Dedifferentiated amniotic fluid mesenchymal stem cell (primary cell): ENCODE measurements around the gene LARGE1.

Experiments
- DNase-seq: peaks from one replicate; pipeline ENCODE4 v3.0.0-alpha.2; 2016; ENCODE audit errors: extremely low spot score

Gene LARGE1

GRCh38 chr22:33362702-33363101 is 557.6 kb downstream of the LARGE1 start:
- no peak for DNase-seq

DNA sequence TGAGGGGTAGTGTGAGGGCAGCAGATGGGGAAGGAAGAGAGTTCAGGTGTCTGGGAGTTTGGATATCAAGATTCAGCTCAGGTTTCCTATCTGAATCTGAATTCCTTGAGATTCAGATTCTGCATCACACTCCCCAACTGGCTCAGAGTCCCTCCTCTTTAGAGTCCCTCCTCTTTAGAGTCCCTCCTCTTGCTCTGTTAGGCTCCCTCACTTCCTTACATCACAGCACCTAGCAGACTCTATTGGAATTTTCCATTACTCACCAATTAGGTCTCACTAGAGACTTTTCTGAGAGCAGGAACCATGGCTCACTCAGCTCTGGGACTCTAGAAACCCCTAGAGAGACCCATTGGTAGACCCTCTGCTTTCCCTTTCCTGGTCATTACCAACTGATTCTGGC is 558.7 kb downstream of the LARGE1 start:
- no peak for DNase-seq

DNA sequence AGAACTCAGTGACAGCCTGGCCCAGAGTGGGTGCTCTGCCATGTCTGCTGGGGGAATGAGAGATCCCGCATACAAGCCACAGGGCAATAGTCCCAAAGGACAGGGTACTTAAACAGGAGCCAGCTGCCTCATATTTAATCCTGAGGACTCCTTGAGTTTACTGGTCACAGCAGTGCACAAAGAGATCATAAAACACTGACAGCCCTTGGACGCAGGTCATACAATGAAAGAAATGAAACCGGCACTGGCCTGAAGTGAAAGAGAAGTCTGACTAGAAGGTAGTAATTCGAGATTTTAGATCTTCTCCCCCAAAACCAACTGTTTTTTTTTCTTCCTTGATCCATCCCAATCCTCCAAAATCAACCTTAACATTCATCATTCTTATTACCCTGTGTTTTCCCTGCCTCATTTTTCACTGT is 562.3 kb downstream of the LARGE1 start:
- DNase-seq: no peak

DNA sequence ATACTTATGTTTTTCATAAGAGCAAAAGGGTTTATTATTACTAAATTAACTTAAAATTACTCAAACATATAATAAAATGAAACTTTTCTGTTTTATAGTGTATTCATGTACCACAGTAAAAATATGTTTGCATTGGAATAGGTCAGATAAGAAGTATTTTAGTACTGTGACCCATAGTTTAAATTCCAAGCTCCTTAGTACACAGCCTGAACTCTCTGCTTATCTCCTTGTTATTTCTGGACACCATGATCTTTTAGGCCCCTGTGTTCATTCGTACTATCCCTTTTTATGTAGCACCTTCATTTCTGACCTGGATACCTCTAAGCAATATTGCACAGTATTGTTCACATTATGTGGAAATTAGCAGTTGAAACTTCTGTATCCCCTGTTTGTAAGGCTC is 565.3 kb downstream of the LARGE1 start:
- DNase-seq: no peak

DNA sequence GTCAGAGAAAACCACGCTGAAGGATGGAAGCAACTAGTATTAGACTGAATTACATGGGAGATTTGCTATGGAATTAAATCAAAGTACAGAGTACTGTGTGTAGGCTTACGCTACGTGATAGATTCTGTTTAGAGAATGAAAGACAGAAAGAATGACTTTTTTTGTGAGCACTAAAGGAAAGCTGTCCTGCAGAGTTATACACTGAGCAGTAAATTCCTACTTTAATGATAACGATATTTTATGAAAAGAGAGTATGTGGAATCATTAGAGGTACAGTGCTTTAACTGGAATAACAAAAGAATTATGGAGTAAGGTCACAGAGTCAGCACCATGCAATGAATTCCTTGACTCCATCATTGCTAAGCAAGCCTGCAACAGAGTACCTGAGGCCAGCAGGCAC is 566.8 kb downstream of the LARGE1 start:
- DNase-seq: no peak

GRCh38 chr22:33352768-33353167 is 567.5 kb downstream of the LARGE1 start:
- no peak for DNase-seq

GRCh38 chr22:33350961-33351360 is 569.3 kb downstream of the LARGE1 start:
- no peak for DNase-seq

DNA sequence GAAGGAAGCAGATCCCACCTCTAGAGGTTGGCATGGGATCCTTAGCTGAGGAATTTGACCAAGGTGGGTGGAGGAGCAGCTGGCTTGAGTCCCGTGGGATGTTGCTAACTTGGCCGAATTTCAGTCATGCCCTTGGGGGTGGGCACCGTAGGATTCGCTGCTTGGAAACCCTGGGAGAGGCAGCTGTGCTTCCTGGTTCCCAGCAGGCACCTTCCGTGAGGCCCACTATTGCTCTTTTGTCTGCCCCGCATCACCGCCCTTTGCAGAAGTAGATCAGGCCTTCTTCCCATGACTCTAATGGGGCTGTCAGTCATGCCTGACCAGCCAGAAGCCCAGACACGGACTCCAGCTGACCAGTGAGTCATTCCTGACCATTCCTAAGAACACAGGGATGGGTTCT is 569.8 kb downstream of the LARGE1 start:
- DNase-seq: no peak

DNA sequence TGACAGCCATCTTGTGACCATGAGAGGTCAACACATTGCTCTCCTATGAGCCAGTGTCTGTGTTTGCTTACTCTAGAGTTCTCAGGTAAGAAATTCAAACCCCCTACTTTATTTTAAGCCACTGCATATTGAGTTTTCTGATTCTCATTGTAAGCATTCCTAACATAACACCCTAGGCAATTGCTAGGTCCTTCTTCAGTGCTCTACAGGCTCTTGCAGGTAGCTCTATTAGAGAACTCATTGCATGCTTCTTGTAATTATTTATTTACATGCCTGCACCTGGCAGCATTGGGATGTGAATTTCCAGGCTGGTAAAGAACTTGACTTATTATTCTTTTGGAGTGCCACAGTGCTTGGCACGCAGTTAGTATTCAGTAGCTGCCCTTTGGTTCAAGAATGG is 573.3 kb downstream of the LARGE1 start:
- DNase-seq: no peak

- no peak for DNase-seq
These were observed 578.7 kb downstream of the LARGE1 start for GRCh38 chr22:33341611-33342010.

GRCh38 chr22:33337524-33337923 is 582.8 kb downstream of the LARGE1 start:
- DNase-seq: no peak

GRCh38 chr22:33335611-33336279 is 584.5 kb downstream of the LARGE1 start:
- DNase-seq: no peak

DNA sequence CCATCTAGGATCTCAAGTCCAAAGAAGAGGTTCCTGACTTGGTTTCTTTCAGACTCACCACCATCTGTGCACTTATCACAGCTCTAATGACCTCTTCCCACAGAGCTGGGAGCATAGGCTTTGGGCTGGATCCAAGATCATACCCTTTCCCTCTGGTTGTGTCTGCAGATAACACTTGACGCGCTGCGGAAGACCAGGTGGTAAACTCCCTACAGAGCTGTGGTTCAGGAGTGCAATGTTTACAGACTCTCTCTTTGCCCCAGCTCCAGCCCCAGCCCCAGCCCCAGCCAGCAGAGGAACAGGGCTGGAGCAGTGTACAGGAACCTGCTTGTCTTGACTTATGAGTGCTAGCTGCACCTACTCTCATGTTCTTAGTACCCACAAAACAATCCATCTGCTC is 587.7 kb downstream of the LARGE1 start:
- DNase-seq: no peak

GRCh38 chr22:33331017-33331416 is 589.3 kb downstream of the LARGE1 start:
- no peak for DNase-seq

- no peak for DNase-seq
These were observed 589.7 kb downstream of the LARGE1 start for GRCh38 chr22:33330534-33330933.

DNA sequence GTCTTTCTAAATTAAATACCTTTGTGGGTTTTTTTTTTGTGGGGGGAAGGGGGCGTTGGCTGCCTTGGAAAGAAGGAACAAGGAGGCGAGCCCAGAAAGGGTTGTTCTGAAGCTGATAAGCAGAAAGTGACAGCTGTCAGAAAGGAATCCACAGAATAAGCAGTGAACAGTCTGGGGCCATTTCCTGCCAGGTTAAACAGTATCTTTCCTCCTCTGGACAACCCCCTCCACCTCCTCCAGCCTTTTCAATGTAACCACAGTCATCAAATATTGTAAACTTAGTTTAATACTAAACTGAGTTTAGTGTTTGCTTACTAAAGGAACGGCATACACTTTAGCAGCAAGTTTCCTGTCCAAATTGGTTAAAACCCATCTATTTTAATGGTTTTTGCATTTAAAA is 590.9 kb downstream of the LARGE1 start:
- DNase-seq: no peak

- DNase-seq: no peak
These were observed 591.4 kb downstream of the LARGE1 start for GRCh38 chr22:33328789-33329296.

GRCh38 chr22:33327348-33327860 is 592.9 kb downstream of the LARGE1 start:
- no peak for DNase-seq

DNA sequence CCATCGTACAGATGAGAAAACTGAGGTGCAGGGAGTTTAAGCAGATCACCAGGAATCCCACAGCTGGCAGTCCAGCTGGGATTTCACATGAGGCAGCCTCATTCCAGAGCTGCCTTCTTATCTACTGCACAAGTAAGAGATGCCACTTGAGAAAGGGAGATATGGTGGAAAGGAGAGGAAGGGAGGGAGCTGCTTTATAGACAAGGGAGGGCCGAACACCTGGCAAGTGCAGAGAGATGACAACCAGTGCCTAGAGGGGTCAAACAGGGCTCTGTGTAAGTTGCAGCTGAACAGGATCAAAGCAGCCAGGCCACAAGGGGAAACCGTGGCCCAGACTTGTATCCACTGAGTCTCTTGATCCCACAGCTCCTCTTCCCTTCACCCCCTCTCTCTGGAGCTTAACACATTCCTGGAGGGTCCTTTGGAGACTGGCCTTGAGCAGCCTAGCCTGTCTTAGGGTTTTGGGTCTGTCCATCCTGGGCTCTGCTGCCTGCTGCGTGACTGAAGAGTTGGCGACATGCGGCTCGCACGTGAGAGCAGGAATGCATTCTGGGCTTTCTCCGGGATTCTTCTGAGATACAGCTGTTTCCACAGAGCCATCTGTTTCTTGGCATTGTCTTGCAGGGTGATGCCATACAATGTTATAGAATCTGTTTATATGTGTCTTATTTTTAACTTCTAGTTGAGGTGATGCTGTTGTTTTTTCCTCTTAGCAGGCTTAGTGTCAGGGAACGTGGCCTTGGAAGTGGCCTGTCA is 593.6 kb downstream of the LARGE1 start:
- DNase-seq: no peak

GRCh38 chr22:33325232-33326004 is 594.9 kb downstream of the LARGE1 start:
- no peak for DNase-seq

- no peak for DNase-seq
These were observed 596.0 kb downstream of the LARGE1 start for GRCh38 chr22:33324228-33324627.

- no peak for DNase-seq
These were observed 598.8 kb downstream of the LARGE1 start for GRCh38 chr22:33321466-33321865.
